B cell (primary cell): ENCODE results near the gene PPCS. TPM values are rescaled to one million over a fixed set of nuclear protein-coding genes. Genes with fewer than 3 reads are reported as not detected.

Source experiments
- ATAC-seq: fragments of 200-7000 bp; cut with Tn5 transposase; one replicate; pipeline ENCODE4 v1.10.0; 2021; ENCODE audit warnings: low read depth, mild to moderate bottlenecking, moderate number of reproducible peaks, moderate library complexity
- CTCF ChIA-PET: fragments of 350-600 bp; sonication (Branson Sonifier 250); formaldehyde crosslinking; loops from one replicate; lab custom pipeline; 2021; ENCODE audit warnings: antibody characterized with exemption, inconsistent platforms; lab: Charles Lee
- POLR2A ChIA-PET: fragments of 350-600 bp; sonication (Branson Sonifier 250); formaldehyde crosslinking; loops from one replicate; lab custom pipeline; 2021; ENCODE audit warnings: antibody characterized with exemption; lab: Charles Lee
- DNase-seq: peaks from one replicate; pipeline ENCODE4 v3.0.0; 2013
- H2AFZ ChIP-seq: 2 replicates; pipeline ENCODE4 v1.6.1; 2012; ENCODE audit warnings: mild to moderate bottlenecking, low read depth, low read length; ENCODE audit not compliant: insufficient read depth, poor library complexity, severe bottlenecking
- H3K27ac ChIP-seq, 2 donors: 1 replicate in 1 of 2; 2 replicates in 1 of 2; pipeline ENCODE4 v1.5.1; 2012 to 2013; ENCODE audit warnings: low read length in 2 of 2, mild to moderate bottlenecking in 2 of 2, moderate library complexity in 1 of 2
- H3K27me3 ChIP-seq, 4 experiments: fragments of 200-600 bp in 1 of 4; sonication (generic) in 1 of 4; replicated peaks in 1 of 4; 1 replicate in 2 of 4; 2 replicates in 2 of 4; pipeline versions ENCODE4 v1.6.1 to v1.7.0; 2013 to 2016; ENCODE audit warnings: low read length in 3 of 4, mild to moderate bottlenecking in 2 of 4, mixed read lengths in 1 of 4, moderate library complexity in 1 of 4; ENCODE audit not compliant: insufficient read depth in 4 of 4, control insufficient read depth in 3 of 4; ENCODE audit errors: control extremely low read depth in 1 of 4
- H3K36me3 ChIP-seq, 2 experiments: replicated peaks in 1 of 2; 1 replicate in 1 of 2; 2 replicates in 1 of 2; pipeline versions ENCODE4 v1.6.1 to v1.7.1; 2013; ENCODE audit warnings: low read length in 1 of 2; ENCODE audit not compliant: insufficient read depth in 2 of 2, control insufficient read depth in 1 of 2; ENCODE audit errors: control extremely low read depth in 1 of 2, extremely low read depth in 1 of 2
- H3K4me1 ChIP-seq, 2 donors: fragments of 200-600 bp in 1 of 2; sonication (generic) in 1 of 2; 1 replicate in 1 of 2; 2 replicates in 1 of 2; pipeline versions ENCODE4 v1.5.1 to v1.6.1; 2013 to 2017; ENCODE audit warnings: low read length in 2 of 2; ENCODE audit not compliant: control insufficient read depth in 2 of 2, insufficient read depth in 2 of 2
- H3K4me2 ChIP-seq: replicated peaks from 2 replicates; pipeline ENCODE3; 2012; ENCODE audit warnings: mild to moderate bottlenecking, low read depth, low read length; ENCODE audit not compliant: poor library complexity, severe bottlenecking
- H3K4me3 ChIP-seq, 5 experiments: fragments of 200-600 bp in 1 of 5; sonication (generic) in 1 of 5; 1 replicate in 3 of 5; 2 replicates in 2 of 5; pipeline versions ENCODE4 v1.5.1 to v1.7.0; 2011 to 2016; ENCODE audit warnings: low read length in 4 of 5, mild to moderate bottlenecking in 4 of 5, low read depth in 2 of 5, control low read depth in 1 of 5, moderate library complexity in 1 of 5; ENCODE audit not compliant: insufficient read depth in 1 of 5; ENCODE audit errors: control extremely low read depth in 1 of 5, extremely low read depth in 1 of 5
- H3K79me2 ChIP-seq: fragments of 200-600 bp; sonication (generic); one replicate; pipeline ENCODE4 v1.6.0; 2016; ENCODE audit warnings: low read length; ENCODE audit not compliant: control insufficient read depth, insufficient read depth
- H3K9ac ChIP-seq: fragments of 200-600 bp; sonication (generic); 2 replicates; pipeline ENCODE4 v1.6.1; 2017; ENCODE audit warnings: mild to moderate bottlenecking, low read length, moderate library complexity
- H3K9me3 ChIP-seq, 3 donors: one replicate each; pipeline versions ENCODE4 v1.6.1 to v1.7.1; 2013; ENCODE audit warnings: low read length in 2 of 3; ENCODE audit not compliant: control insufficient read depth in 2 of 3, insufficient read depth in 1 of 3; ENCODE audit errors: control extremely low read depth in 1 of 3
- H4K20me1 ChIP-seq: 2 replicates; pipeline ENCODE4 v1.6.0; 2012; ENCODE audit warnings: mild to moderate bottlenecking, low read length; ENCODE audit not compliant: insufficient read depth, control insufficient read depth, poor library complexity, severe bottlenecking
- H3K27ac Mint-ChIP-seq: one replicate; pipeline ENCODE4 v1.8.0; 2021; ENCODE audit warnings: mixed read lengths
- H3K27me3 Mint-ChIP-seq: one replicate; pipeline ENCODE4 v1.8.0; 2021; ENCODE audit warnings: mixed read lengths
- H3K4me1 Mint-ChIP-seq: one replicate; pipeline ENCODE4 v1.8.0; 2021; ENCODE audit warnings: mixed read lengths
- H3K4me3 Mint-ChIP-seq: one replicate; pipeline ENCODE4 v1.8.0; 2021; ENCODE audit warnings: mixed read lengths
- H3K9me3 Mint-ChIP-seq: one replicate; pipeline ENCODE4 v1.8.0; 2022; ENCODE audit warnings: mixed read lengths; ENCODE audit not compliant: insufficient read depth
- EZH2 ChIP-seq: IDR thresholded peaks from 2 replicates; pipeline ENCODE4 v1.6.1; 2012; ENCODE audit warnings: borderline replicate concordance, low read depth, mild to moderate bottlenecking, moderate library complexity, low read length; ENCODE audit not compliant: insufficient read depth, poor library complexity, severe bottlenecking
- WGBS: methylation state at CpG from one replicate; pipeline ENCODE4 v1.1.5; 2013; ENCODE audit warnings: missing lambda C conversion rate; ENCODE audit not compliant: insufficient coverage; 5-methylcytosine and 5-hydroxymethylcytosine counted together
- intact Hi-C: fragments of 100-400 bp; cut with micrococcal nuclease; formaldehyde crosslinking; loops from one replicate; pipeline ENCODE4 v1.10.0; 2022
- polyA plus RNA-seq: library from polyadenylated mRNA; depleted of rRNA; stranded (reverse); fragments of >200 nt; gene quantifications from 2 replicates; pipeline ENCODE4 v1.2.3, GENCODE V29; 2012
- total RNA-seq, 2 donors: library from RNA; stranded (reverse); fragments of 120-200 nt in 1 of 2; gene quantifications; 1 replicate in 1 of 2; 2 replicates in 1 of 2; pipeline versions ENCODE4 v1.2.3 to v1.2.4, GENCODE V29; 2013 to 2022
- TF ChIP-seq, protein P1 (sequence below): fragments of 200-600 bp; IDR thresholded peaks from one replicate; pipeline ENCODE4 v1.8.0; 2022; ENCODE audit warnings: antibody characterized with exemption, mild to moderate bottlenecking

PPCS gene
- total and polyA plus RNA-seq, 2 donors (not counting 1 experiment from before 2014, with no cell fraction given) = 74.9 to 88.4 TPM

- Histone ChIP-seq H2AFZ (no peak overlapping the region), H3K27ac (no peak overlapping the region), H3K4me3 (no peak overlapping the region), H3K9ac (no peak overlapping the region), H4K20me1 (no peaks in the 10 kb centered on the region), H3K4me1 (no peaks in the 10 kb centered on the region), H3K9me3 (no peaks in the 10 kb centered on the region), H3K79me2 (no peaks in the 10 kb centered on the region), H3K4me2 (no peak overlapping the region), H3K36me3 (no peaks in the 10 kb centered on the region), H3K27me3 (no peaks in the 10 kb centered on the region)
- DNase-seq (no peak), ATAC-seq (no peak)
- TF ChIP-seq EZH2 = no peak
- TF ChIP-seq, protein P1, sequence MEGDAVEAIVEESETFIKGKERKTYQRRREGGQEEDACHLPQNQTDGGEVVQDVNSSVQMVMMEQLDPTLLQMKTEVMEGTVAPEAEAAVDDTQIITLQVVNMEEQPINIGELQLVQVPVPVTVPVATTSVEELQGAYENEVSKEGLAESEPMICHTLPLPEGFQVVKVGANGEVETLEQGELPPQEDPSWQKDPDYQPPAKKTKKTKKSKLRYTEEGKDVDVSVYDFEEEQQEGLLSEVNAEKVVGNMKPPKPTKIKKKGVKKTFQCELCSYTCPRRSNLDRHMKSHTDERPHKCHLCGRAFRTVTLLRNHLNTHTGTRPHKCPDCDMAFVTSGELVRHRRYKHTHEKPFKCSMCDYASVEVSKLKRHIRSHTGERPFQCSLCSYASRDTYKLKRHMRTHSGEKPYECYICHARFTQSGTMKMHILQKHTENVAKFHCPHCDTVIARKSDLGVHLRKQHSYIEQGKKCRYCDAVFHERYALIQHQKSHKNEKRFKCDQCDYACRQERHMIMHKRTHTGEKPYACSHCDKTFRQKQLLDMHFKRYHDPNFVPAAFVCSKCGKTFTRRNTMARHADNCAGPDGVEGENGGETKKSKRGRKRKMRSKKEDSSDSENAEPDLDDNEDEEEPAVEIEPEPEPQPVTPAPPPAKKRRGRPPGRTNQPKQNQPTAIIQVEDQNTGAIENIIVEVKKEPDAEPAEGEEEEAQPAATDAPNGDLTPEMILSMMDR = no peak
- CTCF ChIA-PET = no interaction called here
- intact Hi-C loops = no loop called here
- Mint-ChIP-seq H3K27ac (no peak overlapping the region), H3K9me3 (no peaks in the 10 kb centered on the region), H3K4me3 (no peak overlapping the region), H3K27me3 (peaks cover 17% of the 10 kb centered on the region), H3K4me1 (no peaks in the 10 kb centered on the region)
- POLR2A ChIA-PET = no interaction called here
- WGBS = 90% methylated on average over 12 of the region's 17 CpGs
Measured at GRCh38 chr1:42414551-42415496, 41.5 kb upstream of the PPCS start.

- POLR2A ChIA-PET = no interaction called here
- intact Hi-C loops = no loop called here
Measured at GRCh38 chr1:42417166-42417565, 39.2 kb upstream of the PPCS start.

More at GRCh38 chr1:42417166-42417565, 39.2 kb upstream of the PPCS start:
- DNase-seq (no peak), ATAC-seq (no peak)
- Histone ChIP-seq H3K4me2 (no peak overlapping the region), H3K9ac (no peak overlapping the region), H3K4me1 (no peaks in the 10 kb centered on the region), H3K4me3 (no peak overlapping the region), H3K36me3 (no peaks in the 10 kb centered on the region), H3K27ac (no peak overlapping the region), H3K9me3 (no peaks in the 10 kb centered on the region), H3K79me2 (no peaks in the 10 kb centered on the region), H3K27me3 (no peaks in the 10 kb centered on the region), H4K20me1 (no peaks in the 10 kb centered on the region), H2AFZ (no peak overlapping the region)
- H3K9me3 Mint-ChIP-seq = no peaks in the 10 kb centered on the region
- no peak overlapping the region for H3K27ac Mint-ChIP-seq
- no peaks in the 10 kb centered on the region for H3K4me1 Mint-ChIP-seq
- H3K27me3 Mint-ChIP-seq = peaks cover 32% of the 10 kb centered on the region
- CTCF ChIA-PET = no interaction called here
- H3K4me3 Mint-ChIP-seq = no peak overlapping the region
- TF ChIP-seq, protein P1 = no peak
- no peak for TF ChIP-seq EZH2
- WGBS = no CpG with 5 or more reads among the region's 3 CpGs
